GM10266 (cell line): ENCODE data around the gene SLC25A18.

Experiments used
- DNase-seq: peaks from one replicate; pipeline ENCODE4 v3.0.0; 2012; ENCODE audit errors: extremely low spot score
- CTCF ChIP-seq: IDR thresholded peaks from 2 replicates; pipeline ENCODE4 v1.5.1; 2012; ENCODE audit warnings: mild to moderate bottlenecking, low read depth; ENCODE audit not compliant: control insufficient read depth, insufficient read depth; ENCODE audit errors: missing control alignments

Gene SLC25A18

GRCh38 chr22:17540481-17540880, 22.8 kb upstream of the SLC25A18 start:
- DNase-seq = no peak
- peak; percentile 8 for TF ChIP-seq CTCF

DNA sequence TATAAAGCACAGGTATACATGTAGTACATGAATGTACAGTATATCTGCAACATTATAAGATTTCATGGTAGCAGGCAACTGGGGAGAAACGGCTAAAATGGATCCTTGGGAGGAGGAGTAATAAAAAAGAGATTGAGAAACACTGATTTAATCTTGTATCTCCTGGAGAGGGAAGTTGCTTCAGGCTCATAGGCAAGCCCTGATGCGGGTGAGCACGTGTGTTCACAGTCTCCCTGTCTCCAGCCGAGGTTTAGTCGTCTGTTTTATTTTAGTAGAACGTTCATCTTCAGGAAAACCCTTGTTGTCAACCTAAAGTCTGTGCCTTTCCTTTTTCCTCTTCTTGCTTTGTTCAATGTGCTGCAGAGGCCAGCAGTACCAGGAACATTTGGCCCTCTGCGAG, 21.8 kb upstream of the SLC25A18 start:
- TF ChIP-seq CTCF = no peak
- DNase-seq = no peak

- no peak for TF ChIP-seq CTCF
- DNase-seq = no peak
These were observed 20.8 kb upstream of the SLC25A18 start for GRCh38 chr22:17542452-17542851.

DNA sequence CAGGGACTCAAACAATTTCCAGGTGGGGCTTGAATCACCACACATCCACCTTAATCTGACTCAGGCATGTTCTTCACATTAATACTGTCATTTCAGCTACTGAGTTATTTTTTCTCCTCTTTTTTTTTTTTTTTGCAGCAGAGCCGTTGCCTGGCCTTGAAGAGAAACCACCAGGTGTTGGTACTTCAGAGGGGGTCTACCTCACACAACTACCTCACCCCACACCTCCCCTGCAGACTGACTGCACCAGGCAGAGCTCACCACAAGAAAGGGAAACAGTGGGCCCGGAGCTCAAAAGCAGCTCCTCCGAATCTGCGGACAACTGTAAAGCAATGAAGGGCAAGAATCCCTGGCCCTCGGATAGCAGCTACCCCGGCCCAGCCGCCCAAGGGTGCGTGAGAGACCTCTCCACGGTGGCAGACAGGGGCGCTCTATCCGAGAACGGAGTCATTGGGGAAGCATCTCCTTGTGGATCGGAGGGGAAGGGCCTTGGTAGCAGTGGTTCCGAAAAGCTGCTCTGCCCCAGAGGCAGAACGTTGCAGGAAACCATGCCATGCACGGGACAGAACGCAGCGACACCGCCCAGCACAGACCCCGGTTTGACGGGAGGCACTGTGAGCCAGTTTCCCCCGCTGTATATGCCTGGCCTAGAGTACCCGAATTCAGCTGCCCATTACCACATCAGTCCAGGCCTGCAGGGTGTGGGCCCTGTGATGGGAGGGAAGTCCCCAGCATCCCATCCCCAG, 15.1 kb upstream of the SLC25A18 start:
- TF ChIP-seq CTCF = no peak

DNA sequence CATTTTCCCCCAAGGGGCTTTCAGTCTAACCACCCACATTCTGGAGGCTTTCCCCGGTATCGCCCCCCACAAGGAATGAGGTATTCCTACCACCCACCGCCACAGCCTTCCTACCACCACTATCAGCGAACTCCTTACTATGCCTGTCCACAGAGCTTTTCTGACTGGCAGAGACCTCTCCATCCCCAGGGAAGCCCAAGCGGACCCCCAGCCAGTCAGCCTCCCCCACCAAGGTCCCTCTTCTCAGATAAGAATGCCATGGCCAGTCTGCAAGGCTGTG, 14.6 kb upstream of the SLC25A18 start:
- DNase-seq = no peak
- no peak for TF ChIP-seq CTCF

More for the DNA sequence above, 15.1 kb upstream of the SLC25A18 start:
- DNase-seq = no peak

DNA sequence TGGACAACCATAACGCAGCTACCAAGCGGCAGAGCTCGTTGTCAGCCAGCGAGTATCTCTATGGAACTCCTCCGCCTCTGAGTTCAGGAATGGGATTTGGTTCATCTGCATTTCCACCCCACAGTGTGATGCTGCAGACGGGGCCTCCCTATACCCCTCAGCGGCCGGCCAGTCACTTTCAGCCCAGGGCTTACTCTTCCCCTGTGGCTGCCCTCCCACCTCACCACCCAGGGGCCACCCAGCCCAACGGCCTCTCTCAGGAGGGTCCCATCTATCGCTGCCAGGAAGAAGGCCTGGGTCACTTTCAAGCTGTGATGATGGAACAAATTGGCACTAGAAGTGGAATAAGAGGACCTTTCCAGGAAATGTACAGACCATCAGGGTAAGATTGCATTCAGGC, 14.1 kb upstream of the SLC25A18 start:
- DNase-seq = no peak
- no peak for TF ChIP-seq CTCF

DNA sequence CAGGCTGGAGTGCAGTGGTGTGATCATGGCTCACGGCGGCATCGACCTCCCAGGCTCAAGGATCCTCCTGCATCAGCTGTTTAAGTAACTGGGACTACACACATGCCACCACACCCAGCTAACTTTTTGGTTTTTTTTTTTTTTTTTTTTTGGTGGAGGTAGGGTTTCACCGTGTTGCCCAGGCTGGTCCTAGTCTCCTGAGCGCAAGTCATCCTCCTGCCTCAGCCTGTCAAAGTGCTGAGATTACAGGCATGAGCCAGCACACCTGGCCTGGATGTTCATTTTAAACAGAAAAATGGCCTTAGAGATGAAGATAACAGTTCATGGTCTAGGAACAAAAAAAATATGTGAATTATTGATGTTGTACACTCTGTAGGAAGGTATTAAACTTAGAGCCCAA, 13.6 kb upstream of the SLC25A18 start:
- no peak for DNase-seq
- TF ChIP-seq CTCF = no peak
